GM21619 (cell line): Measurements from ENCODE around the gene AAR2.

Source experiments
- ATAC-seq: cut with Tn5 transposase; IDR thresholded peaks from one replicate; pipeline ENCODE4 v1.9.1; 2021; ENCODE audit not compliant: unreplicated experiment

The AAR2 gene

DNA sequence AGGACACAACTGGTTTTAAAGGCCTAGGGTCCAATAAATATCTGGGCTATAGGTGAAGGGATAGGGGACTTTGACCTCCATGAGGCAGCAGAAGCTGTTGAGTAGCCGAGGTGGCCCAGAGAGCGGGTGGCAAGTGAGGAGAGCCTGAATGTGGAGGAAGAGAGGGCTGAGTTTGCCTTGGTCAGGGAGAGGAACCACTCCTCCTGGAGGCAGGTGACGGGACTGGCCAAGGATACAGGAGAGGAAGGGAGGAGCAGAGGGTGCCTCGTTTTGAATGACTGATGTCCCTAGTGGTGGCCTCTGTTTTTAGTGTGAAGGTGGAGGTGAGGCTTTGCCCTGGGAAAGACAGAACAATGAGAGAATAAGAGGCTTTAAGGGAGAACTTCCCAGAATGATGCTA lies 19.1 kb upstream of the AAR2 start:
- ATAC-seq, result no peak

DNA sequence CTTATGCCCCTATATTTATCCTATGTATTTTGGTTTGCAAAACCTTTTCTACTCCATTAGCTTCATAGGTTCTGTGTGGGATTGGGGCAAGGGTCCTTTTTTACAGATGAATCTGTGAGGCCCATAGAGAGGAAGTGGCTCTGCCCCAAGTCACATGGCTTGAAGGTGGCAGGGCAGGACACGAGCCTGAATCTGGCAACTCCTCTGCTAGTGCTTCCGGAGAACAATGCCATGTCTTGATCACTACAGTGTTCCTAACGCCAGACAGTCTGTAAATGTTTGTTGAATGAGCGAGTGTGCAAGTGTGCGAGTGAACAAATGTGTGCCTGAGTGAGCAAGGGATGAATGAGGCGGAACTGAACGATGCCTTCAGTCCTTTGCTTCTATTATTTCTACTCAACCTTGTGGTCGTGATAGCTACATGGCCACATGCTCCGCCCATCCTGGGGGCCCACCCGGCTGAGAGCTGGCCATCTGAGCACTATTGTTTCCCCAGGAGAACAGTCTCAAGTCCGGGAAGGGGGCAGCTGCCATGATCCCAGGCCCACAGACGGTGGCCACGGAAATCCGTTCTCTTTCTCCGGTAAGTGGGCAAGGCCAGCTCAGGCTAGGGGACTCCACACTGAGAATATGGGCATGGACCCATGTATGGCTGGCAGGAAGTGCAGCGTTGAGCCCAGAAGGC lies 17.8 kb upstream of the AAR2 start:
- ATAC-seq, result no peak

DNA sequence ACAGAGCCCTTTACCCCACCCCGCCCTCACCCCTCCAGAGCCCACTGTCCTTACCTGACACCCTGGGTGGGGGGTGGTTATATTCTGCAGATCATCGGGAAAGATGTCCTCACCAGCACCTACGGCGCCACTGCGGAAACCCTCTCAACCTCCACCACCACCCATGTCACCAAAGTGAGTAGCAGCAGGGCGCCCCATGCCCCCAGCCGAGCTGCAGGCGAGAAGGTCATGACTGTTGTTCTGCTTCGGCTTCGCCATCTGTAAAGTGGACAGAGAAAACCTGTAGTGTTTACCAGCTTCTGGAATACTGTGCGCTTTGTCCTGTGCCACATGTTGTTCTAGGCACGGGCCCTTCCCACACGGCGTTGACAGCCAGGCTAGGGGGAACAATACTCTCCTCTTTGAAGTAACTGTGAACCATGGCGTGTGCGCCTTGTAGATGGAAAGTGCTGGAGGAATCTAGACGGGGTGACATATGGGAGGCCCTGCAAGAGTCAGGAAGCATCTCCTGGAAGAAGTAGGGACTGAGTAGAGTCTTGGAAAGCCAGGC lies 16.5 kb upstream of the AAR2 start:
- ATAC-seq, result no peak

DNA sequence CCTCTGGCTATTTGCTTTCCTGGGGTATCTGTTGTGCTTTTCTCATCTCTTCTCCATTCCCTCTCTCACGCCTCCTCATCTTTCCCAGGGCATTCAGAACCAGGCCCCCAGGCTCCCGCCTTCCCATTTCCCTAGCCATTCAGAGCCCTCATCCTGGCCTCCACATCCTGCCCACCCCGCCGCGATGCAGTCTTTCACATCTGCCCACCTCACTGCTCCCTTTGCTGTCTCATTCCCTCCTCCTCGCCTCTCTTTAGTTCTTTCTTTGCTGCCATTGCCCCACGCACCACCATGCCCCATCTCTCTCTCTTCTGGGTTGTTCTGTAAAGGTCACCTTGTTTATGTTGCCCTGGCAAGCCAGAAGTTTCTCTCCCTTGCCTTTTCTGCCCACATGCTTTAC lies 10.6 kb upstream of the AAR2 start:
- ATAC-seq, result no peak

DNA sequence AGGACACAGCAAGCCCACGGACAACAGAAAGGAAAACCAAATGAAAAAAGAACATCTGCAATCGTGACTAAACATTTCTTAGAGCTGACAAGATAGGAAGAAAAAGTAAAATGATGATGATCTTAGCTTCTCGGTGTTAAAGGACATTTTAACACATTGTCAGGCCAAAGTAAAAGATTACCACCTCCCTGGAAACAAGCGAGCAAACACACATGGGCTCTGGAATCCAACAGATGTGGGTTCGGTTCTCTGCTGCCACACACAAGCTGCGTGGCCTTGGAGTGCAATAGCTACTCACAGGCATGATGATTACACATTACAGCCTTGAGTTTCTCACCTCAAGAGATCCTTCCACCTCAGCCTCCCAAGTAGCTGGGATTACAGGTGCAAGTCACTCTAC lies 7.5 kb upstream of the AAR2 start:
- ATAC-seq, result no peak

DNA sequence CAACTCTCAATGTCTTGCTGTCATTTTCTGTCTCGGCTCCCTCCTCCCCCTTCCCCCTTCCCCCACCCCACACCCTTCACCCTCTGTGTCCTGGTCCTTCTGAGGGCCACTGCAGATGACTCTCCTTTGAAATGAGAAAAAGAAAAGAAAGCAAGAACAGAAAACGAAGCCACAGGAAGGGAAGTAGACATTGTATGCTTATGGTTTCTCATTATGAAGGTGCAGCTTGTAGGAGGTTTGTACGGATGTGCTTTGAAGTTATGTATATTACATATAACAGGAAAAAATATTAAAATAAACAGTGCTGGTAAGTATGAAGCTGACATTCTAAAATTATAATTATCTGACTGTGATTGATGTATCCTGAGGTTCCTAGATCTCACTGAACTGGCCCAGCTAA lies 6.3 kb upstream of the AAR2 start:
- no peak for ATAC-seq

DNA sequence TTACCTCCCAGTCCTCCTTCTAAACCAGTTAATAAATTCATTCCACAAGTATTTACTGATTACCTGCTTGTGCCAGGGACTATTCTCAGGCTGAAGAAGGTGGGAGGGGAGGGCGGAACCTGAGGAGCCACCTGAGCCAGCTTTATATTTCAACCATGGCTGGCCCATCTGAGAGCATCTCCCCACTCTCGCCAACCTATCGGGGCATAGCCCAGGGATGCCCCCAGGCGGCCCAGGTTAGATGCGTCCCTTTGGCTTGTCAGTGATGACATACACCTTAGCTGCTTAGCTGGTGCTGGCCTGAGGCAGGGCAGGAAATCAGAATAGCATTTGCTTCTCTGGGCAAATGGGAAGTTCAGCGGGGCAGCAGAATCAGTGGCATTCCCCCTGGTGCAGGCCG lies 4.9 kb upstream of the AAR2 start:
- ATAC-seq, result no peak

DNA sequence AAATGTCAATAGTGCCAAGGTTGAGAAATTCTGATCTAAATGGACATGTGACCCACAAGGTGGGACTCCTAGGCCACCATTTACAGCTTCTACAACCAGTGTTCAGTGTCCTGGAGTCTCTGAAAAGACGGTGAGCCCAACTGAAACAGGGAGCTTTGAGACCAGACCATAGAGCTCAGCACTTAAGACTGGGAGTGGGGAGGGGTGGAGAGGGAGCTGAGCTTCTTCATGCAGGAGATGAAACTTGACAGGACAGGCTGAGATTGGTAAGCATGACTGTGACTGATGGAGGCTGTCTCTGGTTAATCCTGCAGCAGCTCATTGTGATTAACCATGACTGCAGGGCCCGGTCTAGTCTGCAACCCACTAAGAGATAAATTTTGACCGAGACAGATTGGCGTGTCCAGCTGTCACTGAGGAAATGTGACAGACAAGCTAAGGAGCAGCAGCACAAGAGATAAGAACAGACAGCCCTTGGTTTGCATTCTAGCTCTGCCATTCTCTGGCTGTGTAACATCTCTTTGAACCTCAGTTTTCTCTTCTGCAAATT lies 1.4 kb upstream of the AAR2 start:
- no peak for ATAC-seq

DNA sequence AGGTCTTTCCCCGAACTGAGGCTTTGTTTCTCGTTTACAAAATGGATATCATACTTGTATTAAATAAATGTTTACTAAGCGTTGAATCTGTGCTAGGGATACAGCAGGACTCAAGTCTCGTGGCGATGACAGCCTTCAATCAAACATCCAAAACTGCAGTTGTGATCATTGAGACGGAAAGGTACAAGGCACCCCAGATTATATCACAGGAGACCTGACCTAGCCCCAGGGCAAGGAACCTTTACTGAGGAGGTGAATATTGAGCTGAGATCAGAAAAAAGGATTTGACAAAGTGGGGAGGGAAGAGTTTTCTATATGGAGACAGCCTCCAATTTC lies 476 bp downstream of the AAR2 start:
- no peak for ATAC-seq

DNA sequence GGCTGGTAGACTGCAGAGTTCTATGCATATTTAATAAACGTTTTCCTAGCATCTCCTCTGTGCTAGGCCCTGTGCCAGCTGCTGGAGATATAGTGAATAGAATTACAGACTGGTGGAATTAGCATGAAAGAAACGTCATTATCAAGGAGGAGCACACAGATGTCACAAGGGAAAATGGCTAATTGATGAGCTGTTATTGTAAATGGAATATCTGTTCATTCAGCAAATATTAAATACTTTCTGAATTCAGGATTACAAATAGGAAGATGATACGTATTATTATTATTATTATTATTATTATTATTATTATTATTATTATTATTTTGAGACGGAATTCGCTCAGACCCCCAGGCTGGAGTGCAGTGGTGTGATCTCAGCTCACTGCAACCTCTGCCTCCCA lies 1.2 kb downstream of the AAR2 start:
- no peak for ATAC-seq

DNA sequence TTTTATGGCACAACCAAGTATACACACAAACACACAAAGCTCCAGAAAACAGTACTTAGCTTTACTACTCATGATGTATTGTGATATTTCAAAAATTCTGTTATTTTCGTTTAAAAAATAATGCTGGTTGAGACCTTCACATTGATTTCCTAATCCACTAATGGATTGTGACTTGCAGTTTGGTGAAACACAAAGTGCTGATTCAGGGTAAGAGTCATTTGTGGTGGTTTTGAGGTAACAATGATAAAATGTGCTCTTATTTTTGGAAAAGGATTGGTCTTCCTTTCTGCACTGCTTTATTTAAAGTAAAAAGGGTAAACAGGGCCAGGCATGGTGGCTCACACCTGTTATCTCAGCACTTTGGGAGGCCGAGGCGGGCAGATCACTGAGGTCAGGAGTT lies 1.9 kb downstream of the AAR2 start:
- no peak for ATAC-seq

DNA sequence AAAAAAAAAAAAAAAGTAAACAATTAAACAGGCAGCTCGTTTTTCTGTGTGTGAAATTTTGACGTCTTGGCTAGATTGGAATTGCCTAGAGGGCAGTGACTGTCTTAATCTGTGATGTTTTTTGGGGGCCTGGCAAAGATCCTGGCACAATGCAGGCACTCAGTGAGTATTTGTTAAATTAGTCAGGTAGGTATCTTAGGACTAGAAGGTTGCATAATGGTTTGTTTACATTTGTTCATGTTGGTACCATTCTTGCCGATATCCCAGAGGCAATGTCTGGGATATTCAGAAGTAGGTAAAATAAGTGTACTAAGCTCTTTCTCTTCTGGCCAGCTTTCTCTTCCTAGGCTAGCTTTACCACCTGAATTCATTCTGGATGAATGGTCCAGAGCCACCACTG lies 2.5 kb downstream of the AAR2 start:
- no peak for ATAC-seq

DNA sequence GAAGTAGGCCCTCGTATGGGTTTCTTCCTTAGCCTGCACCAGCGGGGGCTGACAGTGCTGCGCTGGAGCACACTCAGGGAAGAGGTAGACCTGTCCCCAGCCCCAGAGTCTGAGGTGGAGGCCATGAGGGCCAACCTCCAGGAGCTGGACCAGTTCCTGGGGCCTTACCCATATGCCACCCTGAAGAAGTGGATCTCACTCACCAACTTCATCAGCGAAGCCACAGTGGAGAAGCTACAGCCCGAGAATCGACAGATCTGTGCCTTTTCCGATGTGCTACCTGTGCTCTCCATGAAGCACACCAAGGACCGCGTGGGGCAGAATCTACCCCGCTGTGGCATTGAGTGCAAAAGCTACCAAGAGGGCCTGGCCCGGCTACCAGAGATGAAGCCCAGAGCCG lies 3.8 kb downstream of the AAR2 start:
- ATAC-seq, result no peak

DNA sequence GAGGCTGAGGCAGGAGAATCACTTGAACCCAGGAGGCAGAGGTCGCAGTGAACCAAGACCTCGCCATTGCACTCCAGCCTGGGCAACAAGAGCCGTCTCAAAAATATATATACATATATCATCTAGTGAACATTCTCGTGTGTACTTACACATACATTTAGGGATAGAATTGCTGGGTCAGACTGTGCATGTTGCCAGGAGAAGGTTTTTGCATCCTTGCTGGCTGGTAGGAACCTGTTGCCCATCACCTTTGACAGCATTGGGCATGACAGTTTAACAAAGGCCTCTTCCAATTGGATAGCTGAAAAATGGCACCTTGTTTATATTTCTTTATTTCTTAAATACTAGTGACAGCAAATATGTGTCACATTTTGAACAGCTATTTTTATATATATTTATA lies 5.4 kb downstream of the AAR2 start:
- ATAC-seq, result no peak

DNA sequence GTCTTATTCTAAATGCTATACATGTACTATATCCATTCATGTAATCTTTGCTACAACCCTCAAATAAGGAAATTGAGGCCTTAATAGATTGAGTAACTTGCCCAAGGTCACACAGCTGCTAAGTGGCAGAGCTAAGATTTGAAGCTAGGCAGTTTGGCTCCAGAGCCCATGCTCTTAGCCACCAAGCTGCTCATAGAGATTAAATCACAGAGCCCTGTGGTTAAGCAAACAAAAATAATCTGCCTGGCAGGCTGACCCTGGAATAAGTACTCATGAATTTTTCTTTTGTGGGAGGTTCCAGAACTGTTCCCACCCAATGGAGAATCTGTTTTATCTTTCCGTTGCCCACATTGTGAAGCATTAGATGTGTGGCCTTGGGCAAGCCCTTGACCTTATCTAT lies 7.4 kb downstream of the AAR2 start:
- ATAC-seq, result no peak

DNA sequence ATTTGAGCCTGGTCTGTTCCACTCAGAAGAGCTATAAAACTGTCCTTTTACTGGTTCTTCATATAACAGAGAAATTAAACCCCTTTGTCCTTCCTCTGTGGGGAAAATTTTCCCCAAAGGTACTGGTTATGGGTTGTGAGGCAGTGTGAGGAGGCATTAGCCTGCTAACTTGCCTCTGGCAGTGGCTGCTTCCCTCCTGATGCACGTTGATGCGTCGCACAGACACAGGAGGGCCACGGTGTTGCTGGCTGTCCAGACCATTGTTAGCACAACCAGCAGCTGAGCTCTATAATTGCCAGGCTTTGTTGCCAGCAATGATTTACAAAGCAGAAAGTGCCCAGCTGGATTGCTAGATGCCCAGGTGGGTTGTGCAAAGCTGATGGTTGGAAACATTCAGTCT lies 10.1 kb downstream of the AAR2 start:
- no peak for ATAC-seq

DNA sequence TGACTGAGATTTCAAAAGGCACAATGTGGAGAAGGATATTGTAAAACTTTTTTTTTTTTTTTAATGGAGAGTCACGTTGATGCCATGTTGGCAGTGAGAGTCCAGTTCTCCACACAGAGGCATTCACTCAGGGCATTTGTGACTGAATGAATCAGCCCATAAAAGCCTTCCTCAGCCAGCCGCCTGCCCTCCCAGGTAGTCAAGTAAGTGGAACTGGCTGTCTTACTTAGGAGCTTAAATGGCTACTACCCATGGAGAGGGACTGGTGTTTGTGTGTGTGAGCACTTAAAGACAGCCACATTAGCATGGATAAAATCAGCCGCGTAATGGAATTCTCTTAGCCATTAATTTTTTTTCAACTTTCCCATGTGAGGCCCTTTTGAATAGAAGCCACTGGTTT lies 12.6 kb downstream of the AAR2 start:
- ATAC-seq, result no peak

DNA sequence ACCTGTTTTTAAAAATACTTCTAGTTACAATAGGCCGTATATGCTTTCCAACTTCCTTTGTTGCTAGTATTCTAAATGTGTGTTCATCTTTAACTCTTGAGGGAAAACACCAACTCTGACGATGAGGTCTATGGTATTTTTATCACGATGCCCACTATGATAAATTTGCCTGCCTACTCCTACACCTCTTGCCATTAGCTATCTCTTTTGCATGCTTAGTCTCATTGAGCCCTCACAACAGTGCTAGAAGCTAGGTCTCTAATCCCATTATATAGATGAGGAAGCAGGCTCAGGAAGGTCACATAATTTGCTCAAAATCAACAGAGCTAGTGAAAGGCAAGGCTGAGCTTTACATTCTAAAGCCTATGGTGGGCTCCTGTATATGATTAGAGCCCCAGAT lies 13.2 kb downstream of the AAR2 start:
- ATAC-seq, result no peak

DNA sequence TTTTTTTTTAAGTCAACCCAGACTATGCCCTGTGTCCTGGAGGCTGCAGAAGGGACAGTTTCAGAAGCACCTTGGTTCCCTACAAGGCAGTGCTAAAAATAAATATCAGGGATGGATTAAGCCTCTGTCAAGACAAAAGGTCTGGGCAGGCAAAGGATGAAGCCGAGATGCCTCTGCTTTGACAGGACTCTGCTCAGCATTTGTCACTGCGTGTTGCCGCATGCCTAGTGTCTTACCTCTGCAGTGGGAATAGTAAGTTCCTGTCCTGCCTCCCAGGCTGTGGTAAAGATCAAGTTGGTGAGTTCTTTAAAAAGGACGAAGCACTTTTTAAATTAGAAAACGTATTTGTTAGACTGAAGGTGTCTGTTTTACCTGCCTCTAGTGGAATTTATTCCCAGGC lies 15.1 kb downstream of the AAR2 start:
- no peak for ATAC-seq

DNA sequence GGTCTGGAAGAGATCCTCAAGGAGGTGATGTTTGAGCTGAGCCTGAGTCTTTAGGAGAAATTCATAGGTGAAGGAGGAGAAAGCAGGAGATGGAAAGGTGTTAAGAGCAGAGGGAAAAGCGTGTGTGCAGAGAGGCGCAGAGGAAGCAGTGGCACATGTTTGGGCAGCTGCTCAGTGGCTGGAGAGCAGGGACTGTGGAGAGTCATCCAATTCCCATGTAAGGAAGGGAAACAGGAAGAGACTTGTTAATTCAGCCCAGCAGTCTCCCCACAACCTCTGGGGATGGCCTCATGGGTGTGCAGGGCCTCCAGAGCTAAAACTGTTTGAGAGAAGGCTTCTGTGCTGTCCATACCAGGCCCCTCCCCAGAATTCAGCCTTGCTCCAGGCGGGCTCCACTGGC lies 16.2 kb downstream of the AAR2 start:
- ATAC-seq, result no peak

DNA sequence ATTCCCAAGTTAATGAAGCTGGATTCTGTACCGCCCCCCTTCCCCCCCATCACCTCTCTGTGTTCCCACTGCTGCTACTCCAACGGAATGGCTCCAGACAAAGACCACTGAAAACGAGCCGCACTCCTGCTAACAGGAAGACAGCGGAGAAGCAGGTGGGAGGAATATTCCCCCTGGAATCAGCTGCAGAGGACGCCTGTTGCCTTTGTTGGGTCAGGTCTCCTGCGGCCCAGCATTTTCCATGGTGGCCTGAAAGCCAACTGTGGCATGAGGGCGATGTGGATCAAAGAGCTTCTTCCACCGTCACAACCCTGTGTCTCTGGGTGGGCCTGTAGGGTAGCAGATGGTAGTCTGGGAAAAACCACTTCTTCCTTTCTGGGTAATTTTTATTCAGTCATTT lies 16.8 kb downstream of the AAR2 start:
- ATAC-seq, result no peak

DNA sequence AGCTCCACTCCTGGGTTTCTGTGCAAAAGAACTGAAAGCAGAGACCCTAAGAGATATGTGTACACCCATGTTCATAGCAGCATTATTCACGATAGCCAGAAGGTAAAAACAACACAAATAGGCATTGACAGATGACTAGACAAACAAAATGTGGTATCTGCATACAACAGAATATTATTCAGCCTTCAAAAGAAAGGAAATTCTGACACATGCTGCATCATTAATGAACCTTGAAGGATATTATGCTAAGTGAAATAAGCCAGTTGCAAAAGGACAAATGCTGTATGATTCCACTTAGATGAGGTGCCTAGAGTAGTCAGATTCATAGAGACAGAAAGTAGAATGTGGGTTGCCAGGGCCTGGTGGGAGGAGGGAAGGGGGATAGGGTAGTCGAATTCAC lies 17.8 kb downstream of the AAR2 start:
- no peak for ATAC-seq

DNA sequence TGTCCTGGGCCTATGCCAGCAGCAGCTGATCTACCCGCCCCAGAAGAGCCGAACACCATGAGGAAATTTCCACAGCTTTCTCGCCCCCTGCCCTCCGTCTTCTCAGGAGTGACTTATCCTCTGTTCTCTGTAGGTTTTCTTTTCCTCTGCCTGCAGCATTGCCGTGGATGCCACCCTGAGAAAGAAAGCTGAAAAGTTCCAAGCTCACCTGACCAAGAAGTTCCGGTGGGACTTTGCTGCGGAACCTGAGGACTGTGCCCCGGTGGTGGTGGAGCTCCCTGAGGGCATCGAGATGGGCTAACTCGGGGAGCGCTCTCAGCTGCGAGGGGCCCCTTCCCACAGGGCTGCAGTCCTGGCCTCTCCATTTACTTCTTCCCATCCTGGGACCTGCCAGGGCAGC lies 19.2 kb downstream of the AAR2 start:
- no peak for ATAC-seq
